ENCODE data around the gene KLHL10.

The KLHL10 gene

DNA sequence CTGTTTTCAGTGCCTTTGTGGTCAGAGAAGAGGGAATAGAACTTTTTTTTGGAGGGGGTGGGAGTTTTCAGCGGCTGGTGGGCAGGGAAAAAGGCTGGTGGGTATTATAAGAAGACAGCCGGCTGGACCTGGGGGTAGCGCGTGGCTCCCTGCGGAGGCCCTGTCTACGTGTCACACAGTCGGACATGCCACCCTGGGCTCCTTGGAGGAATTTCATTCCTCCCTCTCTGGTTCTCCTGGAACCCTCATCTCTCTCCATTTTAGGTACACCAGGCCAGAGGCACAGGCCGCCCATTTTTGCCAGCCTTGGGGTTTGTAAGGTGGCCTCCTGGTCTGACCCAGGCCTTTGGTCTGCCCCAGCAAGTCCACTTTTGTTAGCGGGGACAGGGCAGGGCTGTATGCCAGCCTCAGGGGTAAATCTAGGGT lies 23.9 kb upstream of the KLHL10 start:
- TF ChIP-seq, protein P1, sequence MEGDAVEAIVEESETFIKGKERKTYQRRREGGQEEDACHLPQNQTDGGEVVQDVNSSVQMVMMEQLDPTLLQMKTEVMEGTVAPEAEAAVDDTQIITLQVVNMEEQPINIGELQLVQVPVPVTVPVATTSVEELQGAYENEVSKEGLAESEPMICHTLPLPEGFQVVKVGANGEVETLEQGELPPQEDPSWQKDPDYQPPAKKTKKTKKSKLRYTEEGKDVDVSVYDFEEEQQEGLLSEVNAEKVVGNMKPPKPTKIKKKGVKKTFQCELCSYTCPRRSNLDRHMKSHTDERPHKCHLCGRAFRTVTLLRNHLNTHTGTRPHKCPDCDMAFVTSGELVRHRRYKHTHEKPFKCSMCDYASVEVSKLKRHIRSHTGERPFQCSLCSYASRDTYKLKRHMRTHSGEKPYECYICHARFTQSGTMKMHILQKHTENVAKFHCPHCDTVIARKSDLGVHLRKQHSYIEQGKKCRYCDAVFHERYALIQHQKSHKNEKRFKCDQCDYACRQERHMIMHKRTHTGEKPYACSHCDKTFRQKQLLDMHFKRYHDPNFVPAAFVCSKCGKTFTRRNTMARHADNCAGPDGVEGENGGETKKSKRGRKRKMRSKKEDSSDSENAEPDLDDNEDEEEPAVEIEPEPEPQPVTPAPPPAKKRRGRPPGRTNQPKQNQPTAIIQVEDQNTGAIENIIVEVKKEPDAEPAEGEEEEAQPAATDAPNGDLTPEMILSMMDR (IDR thresholded peaks at IDR 0.05; ENCODE audit: low read depth, low read length): no peak
- H3K4me3 ChIP-seq (replicated peaks in 1 of 2; ENCODE audit: low read depth in 2 of 2, low read length in 2 of 2): peak overlapping the region; percentile 77 to 82
- no peak for DNase-seq (ENCODE audit: low read depth in 2 of 2)

DNA sequence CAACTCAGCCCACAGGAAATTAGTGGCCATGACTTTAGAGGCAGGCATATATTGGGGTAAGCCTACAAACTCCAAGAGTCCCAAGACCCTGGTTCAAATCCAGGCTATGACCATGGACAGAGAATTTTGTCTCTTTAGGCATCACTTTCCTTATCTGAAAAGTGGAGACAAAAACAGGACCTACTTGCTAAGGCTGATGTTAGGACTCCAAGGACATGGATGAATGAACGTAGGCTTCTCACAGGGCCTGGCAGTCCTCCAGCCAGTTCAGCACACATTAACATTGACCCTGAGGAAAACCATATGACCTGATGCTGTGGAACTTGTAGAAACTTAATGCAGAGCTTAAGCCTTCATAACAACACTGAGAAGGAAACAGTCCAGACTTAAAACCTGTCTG lies 23.4 kb upstream of the KLHL10 start:
- peak; percentile 31 to 49 for DNase-seq (ENCODE audit: low read depth in 2 of 2)
- peak overlapping the region; percentile 77 to 82 for H3K4me3 ChIP-seq (replicated peaks in 1 of 2; ENCODE audit: low read depth in 2 of 2, low read length in 2 of 2)
- TF ChIP-seq, protein P1 (IDR thresholded peaks at IDR 0.05; ENCODE audit: low read depth, low read length): no peak

DNA sequence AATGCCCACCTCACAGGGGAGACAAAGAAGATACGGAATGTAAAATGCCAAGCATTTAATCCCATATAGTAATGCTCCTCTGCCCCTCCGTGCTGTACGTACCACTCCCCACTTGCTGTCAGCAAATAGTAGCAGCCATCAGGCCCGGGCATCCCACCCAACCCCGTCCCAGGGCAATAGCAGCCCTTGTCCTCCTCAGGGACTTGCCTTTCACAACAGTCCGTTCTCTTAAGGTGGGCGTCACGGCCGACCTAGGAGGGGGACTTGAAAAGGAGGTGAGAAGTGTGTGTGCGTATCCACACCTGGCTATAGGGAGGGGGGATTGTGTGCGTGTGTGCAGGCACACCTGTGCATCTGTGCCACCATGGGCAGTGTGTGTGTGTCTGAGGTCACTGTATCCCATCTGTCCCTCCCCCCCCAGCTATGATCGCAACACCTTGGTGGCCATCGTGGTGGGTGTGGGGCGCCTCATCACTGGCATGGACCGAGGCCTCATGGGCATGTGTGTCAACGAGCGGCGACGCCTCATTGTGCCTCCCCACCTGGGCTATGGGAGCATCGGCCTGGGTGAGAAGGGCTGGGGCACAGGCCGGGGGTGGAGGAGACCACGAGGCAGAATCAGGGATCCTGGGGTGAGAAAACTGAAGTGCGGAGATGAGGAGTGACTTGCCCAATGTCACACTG lies 20.8 kb upstream of the KLHL10 start:
- no peak overlapping the region for H3K4me3 ChIP-seq (replicated peaks in 1 of 2; ENCODE audit: low read depth in 2 of 2, low read length in 2 of 2)
- no peak for DNase-seq (ENCODE audit: low read depth in 2 of 2)
- TF ChIP-seq, protein P1 (IDR thresholded peaks at IDR 0.05; ENCODE audit: low read depth, low read length): no peak

DNA sequence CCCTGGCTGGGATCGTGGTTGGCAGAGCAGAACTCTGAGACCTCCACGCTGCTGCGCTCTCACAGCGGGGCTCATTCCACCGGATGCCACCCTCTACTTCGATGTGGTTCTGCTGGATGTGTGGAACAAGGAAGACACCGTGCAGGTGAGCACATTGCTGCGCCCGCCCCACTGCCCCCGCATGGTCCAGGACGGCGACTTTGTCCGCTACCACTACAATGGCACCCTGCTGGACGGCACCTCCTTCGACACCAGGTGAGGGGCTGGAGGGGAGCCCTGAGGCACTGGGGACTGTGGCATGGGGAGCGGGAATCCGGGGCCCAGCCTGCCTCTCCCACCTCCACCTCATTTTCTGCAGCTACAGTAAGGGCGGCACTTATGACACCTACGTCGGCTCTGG lies 19.6 kb upstream of the KLHL10 start:
- H3K4me3 ChIP-seq (replicated peaks in 1 of 2; ENCODE audit: low read depth in 2 of 2, low read length in 2 of 2): no peak overlapping the region
- no peak for DNase-seq (ENCODE audit: low read depth in 2 of 2)
- TF ChIP-seq, protein P1 (IDR thresholded peaks at IDR 0.05; ENCODE audit: low read depth, low read length): no peak

DNA sequence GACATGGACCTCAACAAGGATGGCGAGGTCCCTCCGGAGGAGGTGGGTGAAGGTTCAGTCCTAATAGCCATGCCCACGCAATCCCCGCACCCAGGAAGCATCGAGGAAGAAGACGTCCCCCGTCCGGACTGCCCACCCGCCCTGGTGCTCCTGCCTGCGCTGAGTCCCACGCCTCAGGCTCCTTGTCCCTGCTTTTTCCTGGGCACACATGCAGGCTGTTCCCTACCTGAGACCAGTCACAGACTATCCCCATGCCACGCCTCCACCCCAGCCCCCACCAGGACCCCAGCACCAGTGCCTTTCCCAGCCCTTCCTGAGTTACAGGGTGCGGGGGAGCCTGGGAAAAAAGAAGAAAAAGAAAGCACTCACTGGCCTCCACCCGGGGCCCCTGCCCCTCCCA lies 15.8 kb upstream of the KLHL10 start:
- DNase-seq (ENCODE audit: low read depth in 2 of 2): no peak
- no peak overlapping the region for H3K4me3 ChIP-seq (replicated peaks in 1 of 2; ENCODE audit: low read depth in 2 of 2, low read length in 2 of 2)
- TF ChIP-seq, protein P1 (IDR thresholded peaks at IDR 0.05; ENCODE audit: low read depth, low read length): no peak

DNA sequence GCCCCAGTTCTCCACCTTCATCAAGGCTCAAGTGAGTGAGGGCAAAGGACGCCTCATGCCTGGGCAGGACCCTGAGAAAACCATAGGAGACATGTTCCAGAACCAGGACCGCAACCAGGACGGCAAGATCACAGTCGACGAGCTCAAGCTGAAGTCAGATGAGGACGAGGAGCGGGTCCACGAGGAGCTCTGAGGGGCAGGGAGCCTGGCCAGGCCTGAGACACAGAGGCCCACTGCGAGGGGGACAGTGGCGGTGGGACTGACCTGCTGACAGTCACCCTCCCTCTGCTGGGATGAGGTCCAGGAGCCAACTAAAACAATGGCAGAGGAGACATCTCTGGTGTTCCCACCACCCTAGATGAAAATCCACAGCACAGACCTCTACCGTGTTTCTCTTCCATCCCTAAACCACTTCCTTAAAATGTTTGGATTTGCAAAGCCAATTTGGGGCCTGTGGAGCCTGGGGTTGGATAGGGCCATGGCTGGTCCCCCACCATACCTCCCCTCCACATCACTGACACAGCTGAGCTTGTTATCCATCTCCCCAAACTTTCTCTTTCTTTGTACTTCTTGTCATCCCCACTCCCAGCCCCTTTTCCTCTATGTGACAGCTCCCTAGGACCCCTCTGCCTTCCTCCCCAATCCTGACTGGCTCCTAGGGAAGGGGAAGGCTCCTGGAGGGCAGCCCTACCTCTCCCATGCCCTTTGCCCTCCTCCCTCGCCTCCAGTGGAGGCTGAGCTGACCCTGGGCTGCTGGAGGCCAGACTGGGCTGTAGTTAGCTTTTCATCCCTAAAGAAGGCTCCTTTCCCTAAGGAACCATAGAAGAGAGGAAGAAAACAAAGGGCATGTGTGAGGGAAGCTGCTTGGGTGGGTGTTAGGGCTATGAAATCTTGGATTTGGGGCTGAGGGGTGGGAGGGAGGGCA lies 15.1 kb upstream of the KLHL10 start:
- TF ChIP-seq, protein P1 (IDR thresholded peaks at IDR 0.05; ENCODE audit: low read depth, low read length): no peak
- no peak for DNase-seq (ENCODE audit: low read depth in 2 of 2)
- H3K4me3 ChIP-seq (replicated peaks in 1 of 2; ENCODE audit: low read depth in 2 of 2, low read length in 2 of 2): no peak overlapping the region

All from cardiac fibroblast (primary cell).